ENCODE results near the gene PTGR1.

PTGR1 gene

DNA sequence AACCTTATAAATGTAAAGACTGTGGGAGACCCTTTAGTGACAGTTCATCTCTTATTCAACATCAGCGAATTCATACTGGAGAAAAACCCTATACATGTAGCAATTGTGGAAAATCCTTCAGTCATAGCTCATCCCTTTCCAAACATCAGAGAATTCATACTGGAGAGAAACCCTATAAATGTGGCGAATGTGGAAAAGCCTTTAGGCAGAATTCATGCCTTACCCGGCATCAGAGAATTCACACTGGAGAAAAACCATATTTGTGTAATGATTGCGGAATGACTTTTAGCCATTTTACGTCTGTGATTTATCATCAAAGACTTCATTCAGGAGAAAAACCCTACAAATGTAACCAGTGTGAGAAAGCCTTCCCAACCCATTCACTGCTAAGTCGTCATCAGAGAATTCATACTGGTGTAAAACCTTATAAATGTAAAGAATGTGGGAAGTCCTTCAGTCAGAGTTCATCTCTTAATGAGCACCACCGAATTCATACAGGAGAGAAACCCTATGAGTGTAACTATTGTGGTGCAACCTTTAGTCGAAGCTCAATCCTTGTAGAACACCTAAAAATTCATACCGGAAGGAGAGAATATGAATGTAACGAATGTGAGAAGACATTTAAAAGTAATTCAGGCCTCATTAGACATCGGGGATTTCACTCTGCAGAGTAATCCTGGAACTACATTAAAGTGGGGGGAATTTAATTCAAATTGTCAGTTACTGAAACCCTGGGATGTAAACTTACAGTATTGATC lies 56.8 kb downstream of the PTGR1 start:
- no peak for DNase-seq (ENCODE audit: low read depth in 2 of 2)

GRCh38 chr9:111533099-111533790 lies 66.2 kb downstream of the PTGR1 start:
- no peak for DNase-seq (ENCODE audit: low read depth in 2 of 2)

GRCh38 chr9:111531716-111532115 lies 67.7 kb downstream of the PTGR1 start:
- no peak for DNase-seq (ENCODE audit: low read depth in 2 of 2)

DNA sequence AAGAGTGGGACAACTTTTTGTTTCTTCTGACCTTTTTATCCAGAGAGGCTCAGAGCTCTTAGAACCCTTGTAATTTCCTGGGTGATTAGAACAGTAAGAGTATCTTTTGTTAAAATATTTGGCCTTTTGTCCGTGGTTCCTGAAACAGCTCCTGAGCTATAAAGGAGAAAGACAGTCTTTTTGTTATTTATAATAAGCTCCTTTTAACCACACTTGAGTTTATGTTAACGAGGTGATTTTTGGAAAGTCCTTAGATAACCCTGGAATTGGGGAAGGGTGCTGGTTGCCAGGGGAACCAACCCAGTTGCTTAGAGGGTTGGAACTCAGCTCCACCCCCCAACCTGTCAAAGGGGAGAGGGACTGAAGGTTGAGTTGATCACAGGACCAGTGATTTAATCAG lies 69.7 kb downstream of the PTGR1 start:
- no peak for DNase-seq (ENCODE audit: low read depth in 2 of 2)

- DNase-seq (ENCODE audit: low read depth in 2 of 2), result no peak
These were observed 72.1 kb downstream of the PTGR1 start for GRCh38 chr9:111527347-111527746.

DNA sequence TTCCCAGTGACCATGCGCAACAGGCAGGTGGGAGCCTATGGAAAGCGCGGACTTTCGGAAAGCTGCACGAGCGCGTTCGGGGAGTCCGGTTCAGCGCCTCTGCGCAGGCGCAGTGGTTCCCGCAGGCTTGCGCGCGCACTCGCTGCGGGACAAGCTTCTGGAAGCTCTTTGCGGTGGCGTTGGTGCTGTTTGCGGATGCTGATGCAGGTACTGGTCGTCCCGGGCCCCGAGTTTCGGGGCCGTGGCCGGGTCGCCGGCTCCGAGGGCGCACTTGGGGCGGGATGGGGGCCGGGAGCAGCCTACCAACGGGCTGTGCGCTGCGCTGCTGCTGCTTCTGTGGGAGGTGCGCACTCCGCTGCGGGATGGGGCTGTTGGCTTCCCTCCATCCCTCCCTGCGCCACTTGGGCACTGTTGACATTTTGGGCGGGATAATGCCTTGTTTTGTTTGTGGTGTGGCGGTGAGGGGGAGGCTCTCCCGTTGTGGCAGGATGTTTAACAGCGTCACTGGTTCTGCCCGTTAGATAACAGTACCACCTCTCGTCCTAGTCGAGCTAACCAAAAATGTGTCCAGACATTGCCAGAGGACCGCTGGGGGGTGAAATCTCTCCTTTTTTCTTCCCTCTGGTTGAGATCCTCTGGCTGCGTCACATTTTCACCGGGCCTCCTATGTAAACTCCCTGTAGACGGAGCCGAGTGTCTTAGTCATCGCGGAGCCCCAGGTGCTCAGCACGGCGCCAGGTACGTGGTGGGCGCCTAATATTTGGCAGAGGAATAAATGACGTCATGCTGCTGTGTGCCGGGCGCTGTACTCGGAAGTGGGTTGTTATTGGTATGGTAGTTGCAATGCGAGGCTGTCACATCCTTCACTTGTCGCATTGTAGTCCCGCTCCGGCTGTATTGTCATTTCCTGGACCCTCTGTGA lies 74.1 kb downstream of the PTGR1 start, which contains the start of gene ZNF483:
TSS of gene ZNF483 (plus strand) at position 124 of the 922 bp plus-strand sequence. CDS start 2,217 bp downstream, outside the sequence.
- DNase-seq (ENCODE audit: low read depth in 2 of 2), result peak; percentile 39 to 61

GRCh38 chr9:111524731-111525055 lies 74.8 kb downstream of the PTGR1 start:
- DNase-seq (ENCODE audit: low read depth in 2 of 2), result no peak

- DNase-seq (ENCODE audit: low read depth in 2 of 2), result no peak
These were observed 83.4 kb downstream of the PTGR1 start for GRCh38 chr9:111516061-111516465.

GRCh38 chr9:111514967-111515366 lies 84.5 kb downstream of the PTGR1 start:
- DNase-seq (ENCODE audit: low read depth in 2 of 2), result no peak
